IgD-negative memory B cell (primary cell): ENCODE measurements around the gene CHD3. TPM values are rescaled to one million over a fixed set of nuclear protein-coding genes. Genes with fewer than 3 reads are reported as not detected.
A peak's percentile ranks its signal among the peaks of the same experiment; 100 is the strongest.

Experiments used
- H3K27ac Mint-ChIP-seq, 3 donors: one replicate each; pipeline ENCODE4 v1.8.0; 2020 to 2022; ENCODE audit warnings: mild to moderate bottlenecking in 3 of 3, mixed read lengths in 3 of 3, moderate library complexity in 1 of 3
- H3K27me3 Mint-ChIP-seq: one replicate; pipeline ENCODE4 v1.8.0; 2021; ENCODE audit warnings: mixed read lengths
- H3K36me3 Mint-ChIP-seq: one replicate; pipeline ENCODE4 v1.8.0; 2020; ENCODE audit warnings: mild to moderate bottlenecking, mixed read lengths
- H3K4me1 Mint-ChIP-seq, 3 donors: one replicate each; pipeline ENCODE4 v1.8.0; 2020 to 2022; ENCODE audit warnings: mixed read lengths in 3 of 3, mild to moderate bottlenecking in 1 of 3
- H3K4me3 Mint-ChIP-seq, 4 donors: one replicate each; pipeline ENCODE4 v1.8.0; 2020 to 2022; ENCODE audit warnings: mild to moderate bottlenecking in 4 of 4, mixed read lengths in 4 of 4, moderate library complexity in 3 of 4
- H3K9me3 Mint-ChIP-seq, 3 donors: one replicate each; pipeline ENCODE4 v1.8.0; 2020 to 2021; ENCODE audit warnings: mixed read lengths in 3 of 3, mild to moderate bottlenecking in 1 of 3
- polyA plus RNA-seq: library from polyadenylated mRNA; unstranded; fragments of 300-500 nt; fragmentation: Illumina TruSeq; gene quantifications from one replicate; pipeline ENCODE4 v1.2.3, GENCODE V29; 2021

The CHD3 gene
- polyA plus RNA-seq, 1 donor from 2014 or later = 2.4 TPM

- H3K9me3 Mint-ChIP-seq = no peaks in the 10 kb centered on the region
- H3K4me3 Mint-ChIP-seq = no peak overlapping the region
- no peaks in the 10 kb centered on the region for H3K27me3 Mint-ChIP-seq
- no peak overlapping the region for H3K27ac Mint-ChIP-seq
- H3K4me1 Mint-ChIP-seq = no peaks in the 10 kb centered on the region
- H3K36me3 Mint-ChIP-seq = no peaks in the 10 kb centered on the region
Observed at GRCh38 chr17:7889166-7889955, 772 bp downstream of the CHD3 start.

DNA sequence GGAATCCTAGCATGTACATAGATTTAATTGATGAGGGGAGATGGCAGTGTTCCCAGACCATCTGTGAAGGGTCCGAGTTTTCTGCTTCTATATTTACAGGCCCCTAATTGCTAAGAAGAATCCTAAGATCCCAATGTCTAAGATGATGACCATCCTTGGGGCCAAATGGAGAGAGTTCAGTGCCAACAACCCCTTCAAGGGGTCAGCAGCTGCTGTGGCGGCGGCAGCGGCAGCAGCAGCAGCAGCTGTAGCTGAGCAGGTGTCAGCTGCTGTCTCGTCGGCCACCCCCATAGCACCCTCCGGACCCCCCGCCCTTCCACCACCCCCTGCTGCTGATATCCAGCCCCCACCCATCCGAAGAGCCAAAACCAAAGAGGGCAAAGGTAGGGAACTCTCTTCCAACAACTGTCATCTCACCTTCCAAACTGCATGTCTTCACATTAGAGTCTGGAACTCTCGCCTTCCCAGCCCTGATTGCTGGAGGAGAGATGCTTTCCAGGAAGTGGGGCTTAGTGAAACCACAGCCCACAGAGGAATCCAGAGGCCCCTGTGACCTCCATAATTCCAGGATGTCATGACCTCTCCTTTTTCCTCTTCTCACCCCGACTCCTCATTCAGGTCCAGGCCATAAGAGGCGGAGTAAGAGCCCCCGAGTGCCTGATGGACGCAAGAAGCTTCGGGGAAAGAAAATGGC is 4.7 kb downstream of the CHD3 start:
- Mint-ChIP-seq H3K27ac (no peak overlapping the region), H3K4me3 (no peak overlapping the region), H3K9me3 (no peaks in the 10 kb centered on the region), H3K4me1 (no peaks in the 10 kb centered on the region), H3K27me3 (no peaks in the 10 kb centered on the region), H3K36me3 (peaks cover 5% of the 10 kb centered on the region)

DNA sequence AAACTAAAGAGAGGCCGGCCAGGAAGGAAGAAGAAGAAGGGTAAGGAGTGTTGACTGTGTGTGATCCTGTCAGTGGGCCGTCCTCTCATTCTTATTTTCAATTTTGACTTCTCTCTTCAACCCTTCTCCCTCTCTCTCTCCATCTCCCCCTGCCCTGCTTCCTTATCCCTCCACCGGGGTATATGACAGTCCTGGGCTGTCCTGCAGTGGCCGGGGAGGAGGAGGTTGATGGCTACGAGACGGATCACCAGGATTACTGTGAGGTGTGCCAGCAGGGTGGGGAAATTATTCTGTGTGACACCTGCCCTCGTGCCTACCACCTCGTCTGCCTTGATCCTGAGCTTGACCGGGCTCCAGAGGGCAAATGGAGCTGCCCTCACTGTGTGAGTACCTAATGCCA is 5.6 kb downstream of the CHD3 start:
- H3K36me3 Mint-ChIP-seq = peaks cover 5% of the 10 kb centered on the region
- H3K9me3 Mint-ChIP-seq = no peaks in the 10 kb centered on the region
- H3K4me3 Mint-ChIP-seq = no peak overlapping the region
- H3K27me3 Mint-ChIP-seq = no peaks in the 10 kb centered on the region
- H3K27ac Mint-ChIP-seq = no peak overlapping the region
- H3K4me1 Mint-ChIP-seq = no peaks in the 10 kb centered on the region

DNA sequence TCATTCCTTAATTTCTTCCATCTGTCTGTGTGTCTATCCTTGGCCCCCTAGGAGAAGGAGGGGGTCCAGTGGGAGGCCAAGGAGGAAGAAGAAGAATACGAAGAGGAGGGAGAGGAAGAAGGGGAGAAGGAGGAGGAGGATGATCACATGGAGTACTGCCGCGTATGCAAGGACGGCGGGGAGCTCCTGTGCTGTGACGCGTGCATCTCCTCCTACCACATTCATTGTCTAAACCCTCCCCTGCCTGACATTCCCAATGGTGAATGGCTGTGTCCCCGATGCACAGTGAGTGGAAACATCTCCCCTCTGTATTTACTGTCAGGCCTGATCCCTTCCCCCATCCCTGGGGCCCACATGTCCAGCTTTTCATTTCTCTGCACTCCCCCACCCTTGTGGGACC is 6.3 kb downstream of the CHD3 start:
- H3K27me3 Mint-ChIP-seq = no peaks in the 10 kb centered on the region
- no peaks in the 10 kb centered on the region for H3K4me1 Mint-ChIP-seq
- no peak overlapping the region for H3K27ac Mint-ChIP-seq
- peaks cover 5% of the 10 kb centered on the region for H3K36me3 Mint-ChIP-seq
- no peaks in the 10 kb centered on the region for H3K9me3 Mint-ChIP-seq
- no peak overlapping the region for H3K4me3 Mint-ChIP-seq

GRCh38 chr17:7897090-7897489 is 8.5 kb downstream of the CHD3 start:
- H3K4me3 Mint-ChIP-seq = no peak overlapping the region
- H3K27me3 Mint-ChIP-seq = no peaks in the 10 kb centered on the region
- H3K36me3 Mint-ChIP-seq = peaks cover 5% of the 10 kb centered on the region
- no peaks in the 10 kb centered on the region for H3K9me3 Mint-ChIP-seq
- H3K27ac Mint-ChIP-seq = no peak overlapping the region
- no peaks in the 10 kb centered on the region for H3K4me1 Mint-ChIP-seq

DNA sequence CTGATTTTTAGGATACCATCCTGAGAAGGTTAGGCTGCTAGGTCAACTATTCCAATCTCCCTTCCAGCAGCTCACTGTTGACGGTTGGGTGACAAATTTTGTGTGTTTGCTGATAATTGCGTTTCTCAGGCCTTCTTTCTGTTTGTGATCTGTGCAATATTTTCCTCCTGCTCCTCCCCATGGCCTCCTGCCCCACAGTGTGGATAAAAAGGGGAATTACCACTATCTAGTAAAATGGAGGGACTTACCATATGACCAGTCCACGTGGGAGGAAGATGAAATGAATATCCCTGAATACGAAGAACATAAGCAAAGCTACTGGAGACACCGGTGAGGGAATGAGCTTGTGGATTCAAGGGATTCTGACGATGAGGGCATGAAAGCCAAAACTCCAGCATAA is 9.2 kb downstream of the CHD3 start:
- Mint-ChIP-seq H3K4me1 (no peaks in the 10 kb centered on the region), H3K27me3 (no peaks in the 10 kb centered on the region), H3K9me3 (no peaks in the 10 kb centered on the region), H3K36me3 (peaks cover 5% of the 10 kb centered on the region), H3K4me3 (no peak overlapping the region), H3K27ac (no peak overlapping the region)

DNA sequence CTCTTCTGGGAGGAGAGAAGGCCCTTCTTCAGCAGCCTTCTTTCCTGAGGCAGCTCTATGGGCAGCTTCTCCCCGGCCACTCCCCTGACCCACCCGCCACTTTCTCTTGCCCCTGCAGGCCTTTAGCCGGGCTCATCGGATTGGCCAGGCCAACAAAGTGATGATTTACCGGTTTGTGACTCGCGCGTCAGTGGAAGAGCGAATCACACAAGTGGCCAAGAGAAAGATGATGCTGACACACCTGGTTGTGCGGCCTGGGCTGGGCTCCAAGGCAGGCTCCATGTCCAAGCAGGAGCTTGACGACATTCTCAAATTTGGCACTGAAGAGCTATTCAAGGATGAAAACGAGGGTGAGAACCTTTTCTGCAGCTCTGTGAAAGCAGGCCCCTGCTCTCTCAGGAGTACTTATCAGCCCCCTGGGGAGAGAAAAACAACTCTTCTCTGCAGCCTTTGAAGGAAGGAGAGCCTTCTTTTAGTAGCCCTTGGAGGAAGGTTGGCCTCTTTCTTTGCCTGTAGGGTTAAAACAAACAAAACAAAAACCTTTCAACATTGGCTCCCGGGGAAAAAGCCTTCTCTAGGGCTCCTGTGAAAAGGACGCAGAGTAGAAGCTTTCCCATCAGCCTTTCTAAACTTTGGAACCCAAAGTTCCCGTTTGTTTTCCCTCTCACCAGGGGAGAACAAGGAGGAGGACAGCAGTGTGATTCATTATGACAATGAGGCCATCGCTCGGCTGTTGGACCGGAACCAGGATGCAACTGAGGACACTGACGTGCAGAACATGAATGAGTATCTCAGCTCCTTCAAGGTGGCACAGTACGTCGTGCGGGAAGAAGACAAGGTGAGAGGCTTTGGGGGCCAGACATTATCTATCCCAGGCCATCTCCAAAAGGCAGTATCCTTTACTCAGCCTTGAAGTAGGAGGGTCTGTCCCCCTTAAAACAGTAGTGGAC is 14.8 kb downstream of the CHD3 start:
- no peaks in the 10 kb centered on the region for H3K27me3 Mint-ChIP-seq
- no peak overlapping the region for H3K4me3 Mint-ChIP-seq
- no peaks in the 10 kb centered on the region for H3K4me1 Mint-ChIP-seq
- H3K9me3 Mint-ChIP-seq = peaks cover 0 to 2% (median 0%) of the 10 kb centered on the region in 3 donors
- no peak overlapping the region for H3K27ac Mint-ChIP-seq
- H3K36me3 Mint-ChIP-seq = peaks cover 3% of the 10 kb centered on the region

- Mint-ChIP-seq H3K36me3 (peaks cover 3% of the 10 kb centered on the region), H3K4me3 (no peak overlapping the region), H3K27ac (peak overlapping the region in 1 of 3 donors; percentile 85), H3K4me1 (peaks cover 3 to 6% (median 4%) of the 10 kb centered on the region in 3 donors), H3K27me3 (no peaks in the 10 kb centered on the region), H3K9me3 (no peaks in the 10 kb centered on the region)
Observed at GRCh38 chr17:7909089-7909488, 20.5 kb downstream of the CHD3 start.

GRCh38 chr17:7910281-7910680 is 21.7 kb downstream of the CHD3 start:
- no peaks in the 10 kb centered on the region for H3K27me3 Mint-ChIP-seq
- no peak overlapping the region for H3K4me3 Mint-ChIP-seq
- H3K36me3 Mint-ChIP-seq = no peaks in the 10 kb centered on the region
- H3K27ac Mint-ChIP-seq = peak overlapping the region in 1 of 3 donors; percentile 58
- H3K4me1 Mint-ChIP-seq = peaks cover 9 to 13% (median 10%) of the 10 kb centered on the region in 3 donors
- no peaks in the 10 kb centered on the region for H3K9me3 Mint-ChIP-seq

- Mint-ChIP-seq H3K36me3 (no peaks in the 10 kb centered on the region), H3K4me1 (peaks cover 12 to 18% (median 13%) of the 10 kb centered on the region in 3 donors), H3K4me3 (no peak overlapping the region), H3K9me3 (no peaks in the 10 kb centered on the region), H3K27ac (peak overlapping the region in 1 of 3 donors; percentile 58), H3K27me3 (no peaks in the 10 kb centered on the region)
Observed at GRCh38 chr17:7910711-7911110, 22.1 kb downstream of the CHD3 start.

DNA sequence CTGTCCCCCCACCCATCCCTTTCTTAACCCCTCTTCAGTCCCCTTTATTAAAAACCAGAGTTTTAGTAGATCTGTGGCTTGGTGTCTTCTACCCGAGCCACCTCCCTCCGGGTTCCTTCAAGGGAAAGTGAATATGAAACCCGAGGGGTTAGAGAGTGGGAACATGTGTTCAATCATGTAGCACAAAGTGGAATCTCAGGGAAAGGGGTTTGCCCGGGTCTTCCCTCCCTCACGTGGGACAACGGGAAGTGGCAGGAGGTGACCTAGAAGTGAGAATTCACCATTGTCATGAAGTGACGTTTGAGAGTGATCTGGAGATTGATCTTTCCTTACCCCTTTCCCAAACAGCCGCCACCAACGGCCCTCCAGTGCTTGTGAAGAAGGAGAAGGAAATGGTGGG is 22.5 kb downstream of the CHD3 start:
- no peaks in the 10 kb centered on the region for H3K36me3 Mint-ChIP-seq
- no peak overlapping the region for H3K27ac Mint-ChIP-seq

GRCh38 chr17:7912927-7913524 is 24.4 kb downstream of the CHD3 start:
- H3K9me3 Mint-ChIP-seq = no peaks in the 10 kb centered on the region
- peaks cover 16 to 24% (median 19%) of the 10 kb centered on the region in 3 donors for H3K4me1 Mint-ChIP-seq
- no peaks in the 10 kb centered on the region for H3K27me3 Mint-ChIP-seq
- H3K27ac Mint-ChIP-seq = peak overlapping the region in 1 of 3 donors; percentile 8
- H3K4me3 Mint-ChIP-seq = peak overlapping the region in 1 of 4 donors; percentile 81
- no peaks in the 10 kb centered on the region for H3K36me3 Mint-ChIP-seq

More for the DNA sequence above, 22.5 kb downstream of the CHD3 start:
- no peak overlapping the region for H3K4me3 Mint-ChIP-seq
- peaks cover 12 to 18% (median 13%) of the 10 kb centered on the region in 3 donors for H3K4me1 Mint-ChIP-seq
- no peaks in the 10 kb centered on the region for H3K27me3 Mint-ChIP-seq
- no peaks in the 10 kb centered on the region for H3K9me3 Mint-ChIP-seq

DNA sequence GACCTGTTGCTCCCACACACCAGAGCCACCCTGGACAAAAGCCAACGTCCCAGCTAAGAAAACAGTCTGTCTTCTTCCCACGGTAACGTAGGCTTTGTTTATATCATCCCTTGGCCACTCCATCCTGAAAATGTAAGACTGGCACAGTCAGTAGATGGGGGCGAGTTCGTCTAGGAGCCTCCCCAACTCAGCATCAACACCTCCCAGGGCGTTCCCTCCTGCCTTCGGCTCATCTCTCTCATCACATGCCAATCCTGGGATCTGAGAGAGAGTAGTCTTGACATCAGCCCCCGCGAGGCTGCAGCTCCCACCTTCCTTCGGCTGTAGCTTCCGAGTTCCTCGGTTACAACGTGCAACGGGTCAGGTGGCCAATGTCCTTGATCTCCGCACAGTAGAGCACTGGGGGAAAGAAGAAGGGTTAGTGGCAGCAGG is 26.6 kb downstream of the CHD3 start:
- Mint-ChIP-seq H3K4me1 (peaks cover 16 to 24% (median 19%) of the 10 kb centered on the region in 3 donors), H3K27ac (peak overlapping the region; percentile 83 to 93 (median 90)), H3K9me3 (no peaks in the 10 kb centered on the region), H3K36me3 (no peaks in the 10 kb centered on the region), H3K4me3 (peak overlapping the region; percentile 87 to 94 (median 90)), H3K27me3 (no peaks in the 10 kb centered on the region)

DNA sequence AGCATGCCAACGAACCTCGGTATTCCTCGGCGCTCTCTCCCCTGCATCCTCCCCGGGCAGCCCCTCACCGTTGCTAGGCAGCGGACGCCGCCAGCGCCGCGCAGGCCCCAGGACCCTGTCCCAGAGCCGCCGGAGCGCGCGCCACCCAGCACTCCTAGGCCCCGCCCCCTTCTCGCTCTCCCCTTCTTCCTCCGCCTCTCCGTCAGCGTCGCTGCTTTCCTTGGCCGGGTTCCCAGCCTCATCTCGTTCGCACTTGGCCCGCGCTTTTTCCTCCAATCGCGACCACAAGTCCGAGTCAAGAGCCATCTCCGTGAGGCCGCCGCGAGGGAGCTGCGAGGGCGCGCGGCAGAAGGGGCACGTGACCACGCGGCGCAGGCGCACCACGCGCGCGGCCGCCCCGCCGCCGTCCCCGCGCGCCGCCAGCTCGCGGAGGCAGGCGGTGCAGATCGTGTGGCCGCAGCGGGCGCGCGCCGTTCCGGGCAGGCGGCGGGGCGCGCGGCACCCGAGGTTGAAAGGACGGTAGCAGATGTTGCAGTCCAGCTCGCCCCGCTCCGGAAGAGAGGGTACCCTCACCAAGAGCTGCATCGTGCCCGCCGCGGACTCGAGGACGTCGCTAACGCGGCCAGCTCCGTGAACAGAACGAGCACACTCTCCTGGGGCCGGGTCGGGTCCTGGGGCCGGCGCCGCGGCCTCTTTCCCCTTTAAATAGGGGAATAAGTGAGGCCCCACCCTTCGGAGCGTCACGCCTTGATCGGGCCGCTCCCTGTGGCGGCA is 27.2 kb downstream of the CHD3 start, which contains the start of gene RNF227:
RNF227 (minus strand) TSS at position 679 of the 774 bp plus-strand sequence; CDS start at position 585, 94 bp downstream.
- H3K27ac Mint-ChIP-seq = peak within 1 kb of the TSS; percentile 83 to 95 (median 93)
- H3K36me3 Mint-ChIP-seq = no peaks in the 10 kb centered on the region
- no peaks in the 10 kb centered on the region for H3K27me3 Mint-ChIP-seq
- peak within 1 kb of the TSS; percentile 87 to 94 (median 90) for H3K4me3 Mint-ChIP-seq
- no peaks in the 10 kb centered on the region for H3K9me3 Mint-ChIP-seq
- peaks cover 16 to 24% (median 19%) of the 10 kb centered on the region in 3 donors for H3K4me1 Mint-ChIP-seq
